ENCODE results near the gene BPIFB6. TPM values are rescaled to one million over a fixed set of nuclear protein-coding genes. Genes with fewer than 3 reads are reported as not detected.

BPIFB6 gene
- polyA plus RNA-seq, 1 donor (not counting 4 experiments of a cell fraction or from before 2014, with no cell fraction given) = not detected

DNA sequence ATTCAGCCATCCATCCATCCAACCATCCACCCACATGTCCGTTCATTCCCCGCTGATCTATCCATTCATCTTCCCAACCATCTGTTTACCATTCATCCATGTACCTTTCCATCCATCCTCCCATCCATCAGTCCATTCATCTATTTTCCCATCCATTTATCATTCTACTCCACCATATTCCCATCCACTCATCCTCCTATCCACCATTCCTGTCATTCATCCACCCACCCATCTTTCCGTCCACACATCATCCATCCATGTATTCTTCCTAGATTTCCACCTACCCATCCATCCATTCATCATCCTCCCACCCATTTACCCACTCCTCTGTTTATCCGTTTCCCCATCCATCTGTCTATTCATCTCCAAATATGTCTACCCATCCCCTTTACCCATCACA, 6.8 kb downstream of the BPIFB6 start:
- no peak overlapping the region for H3K4me3 ChIP-seq (ENCODE audit: control insufficient read depth in 2 of 3, extremely low read depth in 1 of 3, insufficient read depth in 2 of 3, low read depth in 1 of 3, low read length in 3 of 3)
- H3K79me2 ChIP-seq (ENCODE audit: control insufficient read depth, insufficient read depth, low read length) = no peaks in the 10 kb centered on the region
- H3K4me1 ChIP-seq (ENCODE audit: control insufficient read depth, extremely low read depth, insufficient read depth, low read length) = no peaks in the 10 kb centered on the region
- H3K9ac ChIP-seq (ENCODE audit: control insufficient read depth, extremely low read depth, insufficient read depth, low read length) = no peak overlapping the region
- no peaks in the 10 kb centered on the region for H4K20me1 ChIP-seq (ENCODE audit: control insufficient read depth, extremely low read depth, insufficient read depth, low read length)
- peaks cover 3% of the 10 kb centered on the region for H3K27me3 ChIP-seq (ENCODE audit: control insufficient read depth, extremely low read depth, insufficient read depth, low read length)
- no peak overlapping the region for H2AFZ ChIP-seq (ENCODE audit: control insufficient read depth, low read length)
- H3K27ac ChIP-seq (ENCODE audit: control insufficient read depth, insufficient read depth, low read length) = no peak overlapping the region
- no peaks in the 10 kb centered on the region for H3K36me3 ChIP-seq (ENCODE audit: control insufficient read depth in 2 of 2, extremely low read depth in 1 of 2, insufficient read depth in 2 of 2, low read length in 2 of 2)
- dilution Hi-C loops (cut with MboI; ENCODE audit: extremely low pct_ligation_motif_present, low sequenced_read_pairs) = no loop called here
- TF ChIP-seq, protein P1, sequence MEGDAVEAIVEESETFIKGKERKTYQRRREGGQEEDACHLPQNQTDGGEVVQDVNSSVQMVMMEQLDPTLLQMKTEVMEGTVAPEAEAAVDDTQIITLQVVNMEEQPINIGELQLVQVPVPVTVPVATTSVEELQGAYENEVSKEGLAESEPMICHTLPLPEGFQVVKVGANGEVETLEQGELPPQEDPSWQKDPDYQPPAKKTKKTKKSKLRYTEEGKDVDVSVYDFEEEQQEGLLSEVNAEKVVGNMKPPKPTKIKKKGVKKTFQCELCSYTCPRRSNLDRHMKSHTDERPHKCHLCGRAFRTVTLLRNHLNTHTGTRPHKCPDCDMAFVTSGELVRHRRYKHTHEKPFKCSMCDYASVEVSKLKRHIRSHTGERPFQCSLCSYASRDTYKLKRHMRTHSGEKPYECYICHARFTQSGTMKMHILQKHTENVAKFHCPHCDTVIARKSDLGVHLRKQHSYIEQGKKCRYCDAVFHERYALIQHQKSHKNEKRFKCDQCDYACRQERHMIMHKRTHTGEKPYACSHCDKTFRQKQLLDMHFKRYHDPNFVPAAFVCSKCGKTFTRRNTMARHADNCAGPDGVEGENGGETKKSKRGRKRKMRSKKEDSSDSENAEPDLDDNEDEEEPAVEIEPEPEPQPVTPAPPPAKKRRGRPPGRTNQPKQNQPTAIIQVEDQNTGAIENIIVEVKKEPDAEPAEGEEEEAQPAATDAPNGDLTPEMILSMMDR (optimal IDR thresholded peaks at IDR 0.05 in 1 of 3, IDR thresholded peaks at IDR 0.05 in 1 of 3, conservative IDR thresholded peaks at IDR 0.05 in 1 of 3; ENCODE audit: extremely low read depth in 1 of 3, insufficient read depth in 2 of 3, low read length in 3 of 3) = no peak
- no peak for TF ChIP-seq EZH2 (IDR thresholded peaks at IDR 0.05; ENCODE audit: low read length)
- no peak overlapping the region for H3K4me2 ChIP-seq (ENCODE audit: control insufficient read depth, extremely low read depth, insufficient read depth, low read depth, low read length)
- H3K9me3 ChIP-seq (ENCODE audit: control insufficient read depth, low read depth, low read length) = no peaks in the 10 kb centered on the region
- DNase-seq (ENCODE audit: low read depth, low spot score) (no peak), FAIRE-seq (no peak)
- no peaks in the 10 kb centered on the region for H3K9me1 ChIP-seq (ENCODE audit: control insufficient read depth, extremely low read depth, insufficient read depth, low read length)

DNA sequence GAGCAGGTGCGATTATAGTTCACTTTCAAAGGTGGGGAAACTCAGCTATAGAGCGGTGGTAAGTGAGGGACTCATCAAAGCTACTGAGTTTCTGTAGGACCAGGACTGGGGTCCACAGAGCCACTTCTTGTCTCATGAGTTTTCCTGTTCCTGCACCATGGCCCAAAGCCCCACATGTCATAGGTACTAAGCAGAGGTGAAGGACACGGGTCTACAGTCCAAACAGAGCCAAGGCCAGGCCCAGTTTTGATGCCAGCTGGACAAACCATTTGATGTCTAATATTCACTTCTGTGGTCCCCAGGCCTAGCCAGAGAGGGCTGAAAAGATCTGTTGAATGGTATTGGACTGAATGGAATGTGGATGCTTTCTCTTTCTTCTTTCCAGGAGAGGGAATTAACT, 11.0 kb downstream of the BPIFB6 start:
- FAIRE-seq = no peak
- Histone ChIP-seq H3K79me2 (ENCODE audit: control insufficient read depth, insufficient read depth, low read length) (no peaks in the 10 kb centered on the region), H3K9me3 (ENCODE audit: control insufficient read depth, low read depth, low read length) (no peaks in the 10 kb centered on the region), H3K27me3 (ENCODE audit: control insufficient read depth, extremely low read depth, insufficient read depth, low read length) (peaks cover 3% of the 10 kb centered on the region), H3K9ac (ENCODE audit: control insufficient read depth, extremely low read depth, insufficient read depth, low read length) (no peak overlapping the region), H3K9me1 (ENCODE audit: control insufficient read depth, extremely low read depth, insufficient read depth, low read length) (no peaks in the 10 kb centered on the region), H4K20me1 (ENCODE audit: control insufficient read depth, extremely low read depth, insufficient read depth, low read length) (no peaks in the 10 kb centered on the region), H3K27ac (ENCODE audit: control insufficient read depth, insufficient read depth, low read length) (no peak overlapping the region), H2AFZ (ENCODE audit: control insufficient read depth, low read length) (no peak overlapping the region), H3K4me2 (ENCODE audit: control insufficient read depth, extremely low read depth, insufficient read depth, low read depth, low read length) (no peak overlapping the region), H3K36me3 (ENCODE audit: control insufficient read depth in 2 of 2, extremely low read depth in 1 of 2, insufficient read depth in 2 of 2, low read length in 2 of 2) (no peaks in the 10 kb centered on the region), H3K4me3 (ENCODE audit: control insufficient read depth in 2 of 3, extremely low read depth in 1 of 3, insufficient read depth in 2 of 3, low read depth in 1 of 3, low read length in 3 of 3) (no peak overlapping the region), H3K4me1 (ENCODE audit: control insufficient read depth, extremely low read depth, insufficient read depth, low read length) (no peaks in the 10 kb centered on the region)
- no peak for DNase-seq (ENCODE audit: low read depth, low spot score)
- TF ChIP-seq, protein P1 (optimal IDR thresholded peaks at IDR 0.05 in 1 of 3, IDR thresholded peaks at IDR 0.05 in 1 of 3, conservative IDR thresholded peaks at IDR 0.05 in 1 of 3; ENCODE audit: extremely low read depth in 1 of 3, insufficient read depth in 2 of 3, low read length in 3 of 3) = no peak
- no peak for TF ChIP-seq EZH2 (IDR thresholded peaks at IDR 0.05; ENCODE audit: low read length)
- dilution Hi-C loops (cut with MboI; ENCODE audit: extremely low pct_ligation_motif_present, low sequenced_read_pairs) = no loop called here

Data from keratinocyte (primary cell).